Loucy (cell line): ENCODE measurements around the gene MAP7.

Experiments used
- H2AFZ ChIP-seq: fragments of 200-600 bp; sonication (generic); 2 replicates; pipeline ENCODE4 v1.6.0; 2016; ENCODE audit warnings: antibody characterized with exemption, mild to moderate bottlenecking, low read length, moderate library complexity
- H3F3A ChIP-seq: fragments of 200-600 bp; 2 replicates; pipeline ENCODE4 v1.6.0; 2016; ENCODE audit warnings: antibody characterized with exemption, low read depth, mild to moderate bottlenecking
- H3K27me3 ChIP-seq: fragments of 200-600 bp; sonication (generic); 2 replicates; pipeline ENCODE4 v1.6.1; 2014; ENCODE audit warnings: low read length, mild to moderate bottlenecking; ENCODE audit not compliant: insufficient read depth, poor library complexity, severe bottlenecking
- H3K36me3 ChIP-seq: fragments of 200-600 bp; sonication (generic); 2 replicates; pipeline ENCODE4 v1.6.1; 2016; ENCODE audit warnings: low read length; ENCODE audit not compliant: insufficient read depth
- H3K4me1 ChIP-seq: fragments of 200-600 bp; sonication (generic); 2 replicates; pipeline ENCODE4 v1.5.1; 2014; ENCODE audit warnings: low read length, mild to moderate bottlenecking; ENCODE audit not compliant: insufficient read depth, poor library complexity, severe bottlenecking
- H3K4me2 ChIP-seq: fragments of 200-600 bp; sonication (generic); 2 replicates; pipeline ENCODE4 v1.6.0; 2014; ENCODE audit warnings: antibody characterized with exemption, low read length, low read depth, mild to moderate bottlenecking; ENCODE audit not compliant: poor library complexity, severe bottlenecking
- H3K4me3 ChIP-seq: fragments of 200-600 bp; sonication (generic); 2 replicates; pipeline ENCODE4 v1.5.1; 2014; ENCODE audit warnings: low read length, mild to moderate bottlenecking, mixed read lengths; ENCODE audit not compliant: poor library complexity, severe bottlenecking
- H3K79me2 ChIP-seq: fragments of 200-600 bp; sonication (generic); 2 replicates; pipeline ENCODE4 v1.6.1; 2014; ENCODE audit warnings: low read length; ENCODE audit not compliant: insufficient read depth
- H3K9ac ChIP-seq: fragments of 200-600 bp; sonication (generic); 2 replicates; pipeline ENCODE4 v1.6.0; 2014; ENCODE audit warnings: mild to moderate bottlenecking, low read depth, low read length, moderate library complexity; ENCODE audit not compliant: poor library complexity, severe bottlenecking
- H3K9me2 ChIP-seq: fragments of 200-600 bp; sonication (generic); replicated peaks from 2 replicates; pipeline ENCODE4 v1.6.1; 2016; ENCODE audit warnings: low read depth, low read length, mixed read lengths
- H3K9me3 ChIP-seq: fragments of 200-600 bp; sonication (generic); 2 replicates; pipeline ENCODE4 v1.6.1; 2014; ENCODE audit warnings: mild to moderate bottlenecking, antibody characterized with exemption, low read length, low read depth; ENCODE audit not compliant: insufficient read depth
- H4K20me1 ChIP-seq: fragments of 200-600 bp; sonication (generic); 2 replicates; pipeline ENCODE4 v1.6.0; 2014; ENCODE audit warnings: antibody characterized with exemption, low read length, mild to moderate bottlenecking; ENCODE audit not compliant: insufficient read depth, poor library complexity, severe bottlenecking
- EZH2phosphoT487 ChIP-seq: fragments of 200-600 bp; IDR thresholded peaks from 2 replicates; pipeline ENCODE4 v1.6.1; 2018; ENCODE audit warnings: antibody characterized with exemption, mild to moderate bottlenecking, moderate library complexity, borderline replicate concordance
- TF ChIP-seq, protein P1 (sequence below): fragments of 200-600 bp; sonication (generic); conservative IDR thresholded peaks from 2 replicates; pipeline ENCODE4 v1.5.1; 2014; ENCODE audit warnings: mild to moderate bottlenecking, antibody characterized with exemption, low read length

MAP7 gene

DNA sequence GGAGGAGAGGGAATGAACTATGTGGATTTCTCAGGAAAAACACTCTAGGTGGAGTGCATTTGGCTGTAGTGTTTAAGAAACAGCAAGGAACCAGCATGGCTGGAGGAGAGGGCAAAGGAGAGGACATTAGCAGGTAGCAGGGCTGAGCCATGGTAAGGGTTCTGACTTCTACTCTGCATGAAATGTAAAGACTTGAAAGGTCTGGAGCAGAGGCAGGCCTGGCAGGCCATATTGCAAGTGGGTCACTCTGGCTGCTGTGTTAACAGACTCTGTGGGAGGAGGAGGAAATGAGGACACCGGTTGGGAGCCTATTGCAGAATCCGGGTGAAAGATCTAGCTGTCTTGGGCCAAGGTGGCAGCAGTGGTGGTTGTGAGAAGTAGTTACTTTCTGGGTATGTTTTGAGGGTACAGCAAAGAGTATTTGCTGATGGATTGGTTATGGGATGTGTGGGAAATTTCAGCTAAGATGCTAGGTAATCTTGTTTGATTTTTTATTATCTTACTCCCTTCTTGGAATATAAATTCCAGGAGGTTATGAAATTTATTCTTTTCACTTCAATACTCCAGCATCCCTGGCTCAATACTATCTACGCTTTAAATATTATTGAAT is 144.7 kb downstream of the MAP7 start:
- no peak overlapping the region for H3K4me2 ChIP-seq
- H3K9ac ChIP-seq, result no peak overlapping the region
- H3K4me1 ChIP-seq, result no peaks in the 10 kb centered on the region
- no peaks in the 10 kb centered on the region for H3K27me3 ChIP-seq
- no peaks in the 10 kb centered on the region for H3K9me3 ChIP-seq
- no peaks in the 10 kb centered on the region for H4K20me1 ChIP-seq
- no peaks in the 10 kb centered on the region for H3K9me2 ChIP-seq
- H3K79me2 ChIP-seq, result no peaks in the 10 kb centered on the region
- H2AFZ ChIP-seq, result no peak overlapping the region
- TF ChIP-seq, protein P1, sequence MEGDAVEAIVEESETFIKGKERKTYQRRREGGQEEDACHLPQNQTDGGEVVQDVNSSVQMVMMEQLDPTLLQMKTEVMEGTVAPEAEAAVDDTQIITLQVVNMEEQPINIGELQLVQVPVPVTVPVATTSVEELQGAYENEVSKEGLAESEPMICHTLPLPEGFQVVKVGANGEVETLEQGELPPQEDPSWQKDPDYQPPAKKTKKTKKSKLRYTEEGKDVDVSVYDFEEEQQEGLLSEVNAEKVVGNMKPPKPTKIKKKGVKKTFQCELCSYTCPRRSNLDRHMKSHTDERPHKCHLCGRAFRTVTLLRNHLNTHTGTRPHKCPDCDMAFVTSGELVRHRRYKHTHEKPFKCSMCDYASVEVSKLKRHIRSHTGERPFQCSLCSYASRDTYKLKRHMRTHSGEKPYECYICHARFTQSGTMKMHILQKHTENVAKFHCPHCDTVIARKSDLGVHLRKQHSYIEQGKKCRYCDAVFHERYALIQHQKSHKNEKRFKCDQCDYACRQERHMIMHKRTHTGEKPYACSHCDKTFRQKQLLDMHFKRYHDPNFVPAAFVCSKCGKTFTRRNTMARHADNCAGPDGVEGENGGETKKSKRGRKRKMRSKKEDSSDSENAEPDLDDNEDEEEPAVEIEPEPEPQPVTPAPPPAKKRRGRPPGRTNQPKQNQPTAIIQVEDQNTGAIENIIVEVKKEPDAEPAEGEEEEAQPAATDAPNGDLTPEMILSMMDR, result no peak
- TF ChIP-seq EZH2phosphoT487, result no peak
- no peak overlapping the region for H3K4me3 ChIP-seq
- H3K36me3 ChIP-seq, result no peaks in the 10 kb centered on the region
- no peaks in the 10 kb centered on the region for H3F3A ChIP-seq

DNA sequence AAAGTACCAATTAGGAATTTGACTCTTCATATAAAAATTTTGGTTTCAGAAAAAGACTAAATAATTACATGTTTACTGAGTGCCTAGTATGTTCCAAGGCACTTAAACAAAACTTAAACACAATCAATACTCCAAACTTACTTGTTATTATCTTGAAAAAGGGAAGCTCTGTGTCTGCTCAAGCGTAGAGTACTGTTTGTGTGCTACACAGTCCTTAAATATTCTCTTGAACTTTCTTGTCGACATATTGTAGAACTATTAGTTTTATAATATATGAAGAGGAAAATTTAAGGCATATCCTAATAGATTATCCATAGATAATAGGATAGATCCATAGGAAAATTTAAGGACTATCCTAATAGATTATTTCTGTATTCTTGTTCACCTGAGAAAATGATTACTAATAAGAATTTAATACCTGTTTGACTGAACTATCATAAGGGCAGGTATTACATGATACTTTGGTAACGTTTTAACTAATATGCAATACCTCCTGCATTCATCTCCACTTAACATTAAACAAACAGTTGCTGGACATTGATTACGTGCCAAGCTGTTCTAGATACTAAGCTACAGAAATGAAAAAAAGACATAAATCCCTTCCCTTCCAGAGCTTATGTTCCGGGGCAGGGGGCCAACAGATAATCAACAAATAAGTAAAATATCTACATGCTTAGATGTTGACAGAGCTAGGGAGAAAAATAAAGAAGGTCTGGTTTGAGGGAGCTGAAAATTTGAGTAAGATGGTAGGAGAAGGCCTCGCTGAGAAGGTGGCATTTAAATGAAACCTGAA is 145.4 kb downstream of the MAP7 start:
- TF ChIP-seq EZH2phosphoT487, result no peak
- TF ChIP-seq, protein P1, result no peak
- Histone ChIP-seq H3F3A (no peaks in the 10 kb centered on the region), H3K4me1 (no peaks in the 10 kb centered on the region), H3K4me3 (no peak overlapping the region), H3K4me2 (no peak overlapping the region), H3K79me2 (no peaks in the 10 kb centered on the region), H3K27me3 (no peaks in the 10 kb centered on the region), H3K9me2 (no peaks in the 10 kb centered on the region), H2AFZ (no peak overlapping the region), H3K9me3 (no peaks in the 10 kb centered on the region), H3K36me3 (no peaks in the 10 kb centered on the region), H4K20me1 (no peaks in the 10 kb centered on the region), H3K9ac (no peak overlapping the region)

DNA sequence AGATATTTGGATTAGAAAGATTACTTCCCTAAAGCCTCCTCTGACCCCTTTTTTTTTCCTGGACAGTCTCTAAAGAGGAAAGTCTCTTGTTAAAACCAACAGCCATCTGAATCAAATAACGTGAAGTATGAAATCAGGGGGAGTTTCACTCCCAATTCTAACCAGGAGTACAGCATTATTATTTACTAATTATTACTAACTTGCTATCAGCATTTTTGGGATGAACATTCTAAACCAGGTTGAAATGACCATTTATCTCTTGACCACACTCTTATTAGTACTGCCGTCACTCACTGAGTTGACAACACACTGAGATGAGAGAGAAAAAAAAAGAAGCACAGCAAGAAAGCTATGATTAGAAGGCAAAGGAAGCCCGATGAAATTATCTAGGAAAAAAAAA is 146.2 kb downstream of the MAP7 start:
- Histone ChIP-seq H3F3A (no peaks in the 10 kb centered on the region), H3K27me3 (no peaks in the 10 kb centered on the region), H3K36me3 (no peaks in the 10 kb centered on the region), H3K79me2 (no peaks in the 10 kb centered on the region), H4K20me1 (no peaks in the 10 kb centered on the region), H2AFZ (no peak overlapping the region), H3K4me3 (no peak overlapping the region), H3K9me2 (no peaks in the 10 kb centered on the region), H3K9ac (no peak overlapping the region), H3K9me3 (no peaks in the 10 kb centered on the region), H3K4me2 (no peak overlapping the region), H3K4me1 (no peaks in the 10 kb centered on the region)
- no peak for TF ChIP-seq EZH2phosphoT487
- TF ChIP-seq, protein P1, result no peak
